K562 (cell line): Measurements from ENCODE around the gene MT4. TPM values are rescaled to one million over a fixed set of nuclear protein-coding genes. Genes with fewer than 3 reads are reported as not detected.

Source experiments
- ATAC-seq: fragments of 200-7000 bp; cut with Tn5 transposase; 3 replicates; pipeline ENCODE4 v1.9.1; 2020; ENCODE audit warnings: moderate library complexity
- BruUV-seq: library from RNA; stranded (reverse); fragments of 400-500 nt; replicated peaks from 2 replicates; lab custom pipeline; 2021; lab: Mats Ljungman, UMichigan
- CTCF ChIA-PET: fragments of 300-600 bp; formaldehyde crosslinking; extraction: SDS; loops from one replicate; lab custom pipeline; 2021; ENCODE audit warnings: low intra/inter-chr PET ratio; lab: Yijun Ruan, JAX
- POLR2A ChIA-PET: fragments of 300-600, 350-650 bp; sonication (Branson Sonifier 250); formaldehyde crosslinking; extraction: SDS; loops from one replicate; lab custom pipeline; 2021; ENCODE audit warnings: antibody characterized with exemption, inconsistent platforms; lab: Yijun Ruan, JAX
- DNase-seq, 4 experiments: peaks; one replicate each; pipeline versions ENCODE4 v3.0.0 to v3.0.0-alpha.2; 2011 to 2018; ENCODE audit warnings: low spot score in 3 of 4, mixed read lengths in 3 of 4; ENCODE audit errors: extremely low read depth in 1 of 4
- FAIRE-seq: peaks from 2 replicates; lab custom pipeline; 2011; peaks lifted over from hg19 to GRCh38; lab: Jason Lieb, UNC
- H2AFZ ChIP-seq: 2 replicates; pipeline ENCODE4 v1.6.0; 2011; ENCODE audit warnings: low read depth, low read length, control low read depth, inconsistent platforms
- H3K27ac ChIP-seq: fragments of 200-600 bp; 3 replicates; pipeline ENCODE4 v1.8.0; 2011; ENCODE audit warnings: low read depth, mild to moderate bottlenecking, control low read depth, inconsistent platforms, low read length, moderate library complexity, mixed read lengths; ENCODE audit errors: extremely low read depth
- H3K27me3 ChIP-seq, 2 experiments: fragments of 300-600 bp in 1 of 2; 2 replicates in 1 of 2; 3 replicates in 1 of 2; pipeline versions ENCODE4 v1.6.0 to v1.8.0; 2011; ENCODE audit warnings: inconsistent platforms in 2 of 2, low read length in 2 of 2, mild to moderate bottlenecking in 1 of 2, mixed read lengths in 1 of 2, moderate library complexity in 1 of 2; ENCODE audit not compliant: control insufficient read depth in 2 of 2, insufficient read depth in 2 of 2
- H3K36me3 ChIP-seq: fragments of 300-600 bp; 3 replicates; pipeline ENCODE4 v1.8.0; 2011; ENCODE audit warnings: mild to moderate bottlenecking, low read length, inconsistent platforms; ENCODE audit not compliant: control insufficient read depth, insufficient read depth
- H3K4me1 ChIP-seq, 2 experiments: fragments of 200-600 bp in 1 of 2; replicated peaks in 1 of 2; 2 replicates in 1 of 2; 3 replicates in 1 of 2; pipeline versions ENCODE4 v1.5.1 to v1.8.0; 2011; ENCODE audit warnings: inconsistent platforms in 2 of 2, low read length in 2 of 2, mild to moderate bottlenecking in 1 of 2, mixed read lengths in 1 of 2, moderate library complexity in 1 of 2; ENCODE audit not compliant: control insufficient read depth in 2 of 2, insufficient read depth in 2 of 2
- H3K4me2 ChIP-seq: 2 replicates; pipeline ENCODE4 v1.6.1; 2011; ENCODE audit warnings: low read length, control low read depth, inconsistent platforms, mixed read lengths; ENCODE audit not compliant: insufficient read depth
- H3K4me3 ChIP-seq: fragments of 200-600 bp; sonication (generic), shearing (Covaris generic); 2 replicates; pipeline ENCODE4 v1.5.1; 2016; ENCODE audit warnings: control low read depth, inconsistent platforms
- H3K79me2 ChIP-seq: fragments of 200-600 bp; 3 replicates; pipeline ENCODE4 v1.8.0; 2011; ENCODE audit warnings: low read length, inconsistent platforms; ENCODE audit not compliant: control insufficient read depth, insufficient read depth
- H3K9ac ChIP-seq, 2 experiments: 2 replicates each; pipeline versions ENCODE4 v1.6.0 to v1.6.1; 2011; ENCODE audit warnings: low read depth in 2 of 2, low read length in 2 of 2, control low read depth in 1 of 2, inconsistent platforms in 1 of 2, mild to moderate bottlenecking in 1 of 2, mixed read lengths in 1 of 2; ENCODE audit not compliant: insufficient read depth in 1 of 2
- H3K9me1 ChIP-seq: one replicate; pipeline ENCODE4 v1.6.0; 2011; ENCODE audit warnings: inconsistent platforms, mild to moderate bottlenecking, low read length, moderate library complexity; ENCODE audit not compliant: control insufficient read depth, insufficient read depth
- H3K9me3 ChIP-seq: replicated peaks from 2 replicates; pipeline ENCODE4 v1.5.1; 2011; ENCODE audit warnings: low read depth, low read length, inconsistent platforms; ENCODE audit not compliant: control insufficient read depth, insufficient read depth
- H4K20me1 ChIP-seq: replicated peaks from 2 replicates; pipeline ENCODE4 v1.6.1; 2011; ENCODE audit warnings: low read length, inconsistent platforms, mixed read lengths; ENCODE audit not compliant: control insufficient read depth, insufficient read depth
- CHD1 ChIP-seq: fragments of 200-600 bp; sonication (generic); IDR thresholded peaks from one replicate; pipeline ENCODE4 v1.6.1; 2012; ENCODE audit warnings: mild to moderate bottlenecking, moderate library complexity, low read length, inconsistent platforms
- HDAC1 ChIP-seq, 2 experiments: fragments of 450-650 bp; IDR thresholded peaks; 2 replicates each; pipeline ENCODE4 v1.6.1; 2016 to 2017; ENCODE audit warnings: inconsistent platforms in 1 of 2, mild to moderate bottlenecking in 1 of 2, moderate library complexity in 1 of 2
- JUN ChIP-seq, 2 experiments: sonication (generic) in 1 of 2; formaldehyde crosslinking in 1 of 2; IDR thresholded peaks; 2 replicates each; pipeline versions ENCODE4 v1.6.1 to v1.8.0; 2012 to 2022; ENCODE audit warnings: borderline replicate concordance in 2 of 2, mild to moderate bottlenecking in 2 of 2, improper control_type of control experiment in 1 of 2, low read depth in 1 of 2, low read length in 1 of 2, missing genetic modification reagents in 1 of 2
- L3MBTL2 ChIP-seq: fragments of 450-650 bp; IDR thresholded peaks from 2 replicates; pipeline ENCODE4 v1.6.1; 2016; ENCODE audit warnings: mild to moderate bottlenecking, moderate library complexity
- MEF2D ChIP-seq: conservative IDR thresholded peaks from 2 replicates; pipeline ENCODE4 v1.6.1; 2016; ENCODE audit warnings: low read depth, missing genetic modification characterization, missing compliant biosample characterization
- ZBTB43 ChIP-seq: sonication (generic); formaldehyde crosslinking; IDR thresholded peaks from 2 replicates; pipeline ENCODE4 v1.8.0; 2023; ENCODE audit warnings: mild to moderate bottlenecking, missing genetic modification reagents
- ZNF318 ChIP-seq, 2 experiments: fragments of 450-650 bp; IDR thresholded peaks; 2 replicates each; pipeline ENCODE4 v1.6.1; 2016; ENCODE audit warnings: mild to moderate bottlenecking in 2 of 2, borderline replicate concordance in 1 of 2, low read depth in 1 of 2, moderate library complexity in 1 of 2
- WGBS: fragments of 100-300 bp; shearing (Covaris generic); methylation state at CpG from one replicate; pipeline ENCODE4 v1.1.6; 2016; ENCODE audit warnings: low coverage, mixed read lengths; ENCODE audit not compliant: insufficient coverage; ENCODE audit errors: missing lambda C conversion rate; 5-methylcytosine and 5-hydroxymethylcytosine counted together
- in situ Hi-C: fragments of 300-500 bp; cut with MboI; formaldehyde crosslinking; loops from 4 replicates; pipeline ENCODE4 v1.15.0; 2018; ENCODE audit warnings: inconsistent platforms, mixed read lengths
- intact Hi-C: fragments of 100-400 bp; cut with micrococcal nuclease; formaldehyde crosslinking; loops from 2 replicates; pipeline ENCODE4 v1.14.2; 2022
- polyA plus RNA-seq, 8 experiments: library from polyadenylated mRNA; depleted of rRNA in 4 of 8; stranded (reverse) in 5 of 8; unstranded in 3 of 8; fragments of >200 nt; fragmentation: Nextera tagmentation in 2 of 8; fragmentation: Illumina TruSeq in 1 of 8; extraction: Ambion mirVana in 2 of 8; extraction: Trizol in 1 of 8; gene quantifications; 2 replicates each; pipeline versions ENCODE4 v1.2.1 to v1.2.3, GENCODE V29; 2011 to 2014; ENCODE audit warnings: inconsistent platforms in 1 of 8, missing spikeins in 1 of 8
- total RNA-seq, 7 experiments: library from RNA; depleted of rRNA in 6 of 7; stranded (reverse); fragments of >200 nt in 6 of 7; fragmentation: Illumina TruSeq in 2 of 7; extraction: Trizol in 2 of 7; gene quantifications; 2 replicates each; pipeline versions ENCODE4 v1.2.1 to v1.2.3, GENCODE V29; 2011 to 2021; ENCODE audit warnings: low replicate concordance in 1 of 7

The MT4 gene
- total and polyA plus RNA-seq, 9 of the 15 experiments (the other 6 are each of a cell fraction or from before 2014, with no cell fraction given): not detected

GRCh38 chr16:56608876-56609462 lies 44.1 kb downstream of the MT4 start:
- FAIRE-seq: no peak
- in situ Hi-C loops: no loop called here
- DNase-seq: peak in 1 of 4 experiments; percentile 29
- no peaks in the 10 kb centered on the region for H3K79me2 ChIP-seq
- TF ChIP-seq MEF2D (tag) (no peak), ZBTB43 (CRISPR knock-in tag) (0 out of 2 replicates have a peak, but pooled peaks have one; percentile 38), L3MBTL2 (no peak), JUN (IDR thresholded peaks at IDR 0.05; ENCODE audit: borderline replicate concordance, low read depth, low read length) (no peak), JUN (CRISPR knock-in tag; IDR thresholded peaks at IDR 0.05; ENCODE audit: borderline replicate concordance) (0 out of 2 replicates have a peak, but pooled peaks have one; percentile 15), HDAC1 (IDR thresholded peaks at IDR 0.05) (no peak), CHD1 (peak; percentile 57), ZNF318 (IDR thresholded peaks at IDR 0.05; ENCODE audit: borderline replicate concordance in 1 of 2, low read depth in 1 of 2) (no peak)
- H3K27ac ChIP-seq: 0 out of 3 replicates have a peak overlapping the region, but pooled peaks have one; percentile 45
- no peaks in the 10 kb centered on the region for H3K36me3 ChIP-seq
- ChIA-PET CTCF (no interaction called here), POLR2A (interaction anchor here (0.6 to 0.9 kb wide), 5 partner anchors 9 to 75 kb away, joined by 3 to 6 read pairs (median 3); no protein-coding TSS in a partner anchor)
- no peaks in the 10 kb centered on the region for H3K9me3 ChIP-seq
- 15% methylated on average over 21 of the region's 21 CpGs for WGBS
- no peaks in the 10 kb centered on the region for H3K9me1 ChIP-seq
- peak overlapping the region; percentile 69 to 86; a peak in 3 of 4 replicates for H3K9ac ChIP-seq
- peak overlapping the region; percentile 47 for H3K4me3 ChIP-seq
- H4K20me1 ChIP-seq: no peaks in the 10 kb centered on the region
- peak overlapping the region; percentile 97 for H2AFZ ChIP-seq
- H3K27me3 ChIP-seq: no peaks in the 10 kb centered on the region
- ATAC-seq: no peak
- BruUV-seq: TSS peak; percentile 95
- intact Hi-C loops: loop anchor here (1.0 kb wide), 1 partner anchor 93 kb away; no protein-coding TSS in a partner anchor
- H3K4me2 ChIP-seq: peak overlapping the region; percentile 78
- H3K4me1 ChIP-seq: peaks cover 27 to 29% of the 10 kb centered on the region in 2 experiments
